Ramos (cell line): ENCODE data around the gene RNU5B-1.

ENCODE experiments used
- in situ Hi-C: fragments of 300-500 bp; cut with MboI; formaldehyde crosslinking; loops from one replicate; pipeline ENCODE4 v1.14.3; 2022; ENCODE audit warnings: low sequenced_read_pairs; ENCODE audit not compliant: unreplicated experiment

Gene RNU5B-1

GRCh38 chr15:65286704-65287519 lies 17.6 kb upstream of the RNU5B-1 start, which contains the start of gene PARP16:
PARP16 (minus strand) TSS chr15:65286883; CDS start chr15:65286426, 457 bp downstream.
- in situ Hi-C loops: no loop called here

- in situ Hi-C loops: no loop called here
Observed at GRCh38 chr15:65287520-65287855, 17.0 kb upstream of the RNU5B-1 start.

GRCh38 chr15:65289261-65289854 lies 15.1 kb upstream of the RNU5B-1 start:
- in situ Hi-C loops: no loop called here

GRCh38 chr15:65290228-65290627 lies 14.2 kb upstream of the RNU5B-1 start:
- in situ Hi-C loops: loop anchor here (10.0 kb wide), 1 partner anchor 235 kb away; no protein-coding TSS in a partner anchor

GRCh38 chr15:65292938-65293518 lies 11.4 kb upstream of the RNU5B-1 start:
- in situ Hi-C loops: loop anchor here (10.0 kb wide), 1 partner anchor 238 kb away; no protein-coding TSS in a partner anchor

- in situ Hi-C loops: loop anchor here (10.0 kb wide), 1 partner anchor 244 kb away; no protein-coding TSS in a partner anchor
Observed at GRCh38 chr15:65298731-65299130, 5.7 kb upstream of the RNU5B-1 start.

- in situ Hi-C loops: no loop called here
Observed at GRCh38 chr15:65300924-65301441, 3.5 kb upstream of the RNU5B-1 start.

GRCh38 chr15:65302061-65302460 lies 2.4 kb upstream of the RNU5B-1 start:
- in situ Hi-C loops: no loop called here

- in situ Hi-C loops: no loop called here
Observed at GRCh38 chr15:65303687-65304380, 643 bp upstream of the RNU5B-1 start.

- in situ Hi-C loops: no loop called here
Observed at GRCh38 chr15:65305150-65305758, 777 bp downstream of the RNU5B-1 start.

- in situ Hi-C loops: no loop called here
Observed at GRCh38 chr15:65305776-65306175, 1.3 kb downstream of the RNU5B-1 start.

GRCh38 chr15:65306551-65306950 lies 2.1 kb downstream of the RNU5B-1 start:
- in situ Hi-C loops: no loop called here

GRCh38 chr15:65307978-65308377 lies 3.5 kb downstream of the RNU5B-1 start:
- in situ Hi-C loops: no loop called here

- in situ Hi-C loops: no loop called here
Observed at GRCh38 chr15:65309882-65310418, 5.5 kb downstream of the RNU5B-1 start.

- in situ Hi-C loops: no loop called here
Observed at GRCh38 chr15:65310431-65311137, 6.1 kb downstream of the RNU5B-1 start.

- in situ Hi-C loops: no loop called here
Observed at GRCh38 chr15:65311760-65312159, 7.3 kb downstream of the RNU5B-1 start.

- in situ Hi-C loops: no loop called here
Observed at GRCh38 chr15:65312400-65312916, 8.0 kb downstream of the RNU5B-1 start.

GRCh38 chr15:65318870-65319356 lies 14.4 kb downstream of the RNU5B-1 start:
- in situ Hi-C loops: no loop called here

GRCh38 chr15:65323071-65323511 lies 18.6 kb downstream of the RNU5B-1 start:
- in situ Hi-C loops: loop anchor here (5.0 kb wide), 1 partner anchor 59 kb away; no protein-coding TSS in a partner anchor
